Measurements from ENCODE around the gene CTSA.

The CTSA gene

DNA sequence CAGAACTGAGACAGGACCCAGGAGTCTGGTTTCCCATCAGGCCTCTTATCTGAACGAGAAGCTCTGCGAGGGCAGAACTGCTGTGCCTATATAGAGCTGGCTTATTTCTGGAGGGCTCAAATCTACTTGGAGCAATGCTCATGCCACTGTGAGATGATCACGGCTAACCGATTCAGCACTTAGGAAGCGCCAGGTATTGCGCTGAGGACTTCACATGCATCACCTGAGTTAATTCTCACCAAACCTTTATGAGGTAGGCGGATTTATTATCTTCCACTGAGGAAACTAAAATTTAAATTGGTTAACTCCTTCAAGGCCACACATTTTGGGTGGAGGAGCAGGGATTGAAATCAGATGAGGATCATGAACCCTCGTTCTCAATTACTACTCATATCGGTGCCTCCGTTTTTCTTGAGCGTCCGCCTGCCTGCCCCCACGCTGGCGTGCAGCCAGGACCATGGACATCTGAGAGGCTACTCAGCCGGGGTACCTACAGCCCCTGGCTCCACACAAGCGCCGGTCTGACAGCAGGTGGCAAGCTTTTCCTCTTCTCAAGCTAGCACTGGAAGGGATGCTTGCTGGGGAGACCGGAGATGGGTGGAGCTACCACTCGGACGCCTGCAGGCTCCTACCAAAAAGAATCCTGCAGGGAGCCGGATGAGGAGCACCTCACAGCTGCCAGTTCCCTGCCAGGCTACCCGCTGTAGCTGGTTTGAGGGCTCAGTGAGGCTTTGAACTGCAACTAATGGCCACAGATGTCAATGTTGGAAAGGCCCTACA is 42.3 kb downstream of the CTSA start:
- DNase-seq (ENCODE audit: low read depth, low spot score): no peak
- H3K27ac ChIP-seq: peak overlapping the region; percentile 97

DNA sequence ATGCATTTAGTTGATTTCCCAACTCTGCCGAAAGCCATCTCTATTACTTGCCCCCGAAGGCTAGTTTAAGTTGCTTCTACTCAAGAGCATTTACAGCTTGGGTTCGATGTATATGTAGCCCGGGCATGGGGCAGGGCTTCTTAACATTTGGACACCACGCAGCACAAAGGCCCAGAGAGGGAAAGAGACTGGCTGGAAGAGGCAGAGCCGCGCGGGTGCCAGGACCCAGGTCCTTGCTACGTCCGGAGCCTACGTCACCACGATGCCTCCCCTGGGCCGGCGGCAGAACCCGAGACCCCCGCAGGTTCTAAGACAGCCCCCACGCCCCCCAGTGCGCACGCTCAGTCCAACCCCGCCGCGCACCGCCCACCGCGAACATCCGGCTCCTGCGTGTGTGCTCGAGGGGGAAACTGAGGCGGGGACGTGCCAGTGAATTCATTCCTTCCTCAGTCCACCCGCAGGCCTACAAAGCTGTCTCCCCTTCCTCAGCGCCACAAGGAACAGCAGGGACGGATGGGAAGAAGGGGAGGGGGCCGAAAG is 43.0 kb downstream of the CTSA start:
- DNase-seq (ENCODE audit: low read depth, low spot score): no peak
- peak overlapping the region; percentile 97 for H3K27ac ChIP-seq

DNA sequence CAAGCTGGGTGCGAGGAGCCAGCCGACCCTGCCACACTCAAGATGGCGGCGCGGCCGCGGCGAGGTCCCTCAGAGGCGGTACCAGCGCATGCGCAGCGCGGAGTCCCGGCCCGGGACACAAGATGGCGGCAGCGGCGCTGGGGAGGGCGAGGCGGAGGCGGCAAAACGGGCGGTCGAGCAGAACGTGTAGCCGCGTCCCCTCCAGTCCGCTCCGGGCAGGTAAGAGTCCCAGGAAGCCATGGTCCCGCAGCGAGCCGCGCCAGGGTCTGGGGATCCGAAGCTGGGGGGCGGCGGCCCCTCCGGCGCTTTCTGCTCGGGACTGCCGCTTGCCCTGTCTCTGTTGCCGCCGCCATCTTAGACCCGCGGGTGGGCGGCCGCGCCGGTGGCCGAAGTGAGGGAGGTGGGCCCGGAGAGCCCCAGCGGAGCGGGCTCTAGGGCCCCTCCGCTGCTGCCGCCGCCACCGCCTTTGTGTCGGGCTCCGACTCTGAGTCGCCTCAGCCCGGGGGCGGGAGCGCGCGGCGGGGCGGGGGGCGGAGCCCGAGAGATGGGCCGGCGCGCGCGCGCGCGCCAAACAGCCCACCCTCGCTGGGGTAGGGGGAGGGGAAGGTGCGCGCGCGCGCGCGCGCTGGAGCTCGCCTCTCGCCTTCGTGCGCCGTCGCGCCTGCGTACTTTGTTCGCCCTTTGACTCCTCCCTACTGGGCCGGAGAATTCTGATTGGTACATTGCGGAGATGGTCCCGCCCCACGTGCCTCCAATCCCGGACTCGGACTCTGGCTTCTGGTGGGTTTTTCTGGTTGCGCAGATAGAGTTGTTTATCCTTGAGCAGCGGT is 43.7 kb downstream of the CTSA start, which contains the start of gene PCIF1:
PCIF1 (plus strand) TSS at position 98 of the 830 bp plus-strand sequence. CDS start 4,317 bp downstream, outside the sequence.
- H3K27ac ChIP-seq: peak within 1 kb of the TSS; percentile 97
- DNase-seq (ENCODE audit: low read depth, low spot score): peak; percentile 62

DNA sequence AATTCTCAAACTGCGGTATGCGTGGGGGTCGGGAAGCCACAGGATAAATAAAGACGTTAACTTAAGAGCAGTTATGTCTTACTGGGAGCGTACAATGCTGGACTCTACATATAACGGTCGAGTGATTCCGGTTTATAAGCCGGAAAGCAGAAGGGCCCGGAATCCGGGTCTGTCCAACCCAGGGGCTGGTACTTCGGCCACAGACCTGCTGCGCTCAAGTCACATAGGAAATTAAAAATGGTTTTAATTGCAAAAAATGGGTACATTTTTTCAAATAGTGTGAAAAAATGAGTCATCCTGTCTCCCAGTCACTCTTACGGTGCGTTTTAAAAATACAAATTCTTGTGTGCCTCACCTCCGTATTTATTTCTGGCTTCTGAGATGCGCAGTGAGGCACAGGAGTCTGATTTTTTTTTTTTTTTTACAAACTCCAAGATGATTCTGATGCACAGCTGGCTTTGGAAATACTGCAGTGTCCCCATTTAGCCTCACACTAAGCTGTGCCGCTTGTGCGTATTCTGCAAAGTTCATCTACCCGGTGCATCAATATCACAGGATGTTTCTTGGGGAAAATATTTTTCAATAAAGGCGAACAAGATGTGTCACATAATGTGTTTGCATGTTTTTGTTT is 44.4 kb downstream of the CTSA start:
- DNase-seq (ENCODE audit: low read depth, low spot score): no peak
- H3K27ac ChIP-seq: peak overlapping the region; percentile 97

DNA sequence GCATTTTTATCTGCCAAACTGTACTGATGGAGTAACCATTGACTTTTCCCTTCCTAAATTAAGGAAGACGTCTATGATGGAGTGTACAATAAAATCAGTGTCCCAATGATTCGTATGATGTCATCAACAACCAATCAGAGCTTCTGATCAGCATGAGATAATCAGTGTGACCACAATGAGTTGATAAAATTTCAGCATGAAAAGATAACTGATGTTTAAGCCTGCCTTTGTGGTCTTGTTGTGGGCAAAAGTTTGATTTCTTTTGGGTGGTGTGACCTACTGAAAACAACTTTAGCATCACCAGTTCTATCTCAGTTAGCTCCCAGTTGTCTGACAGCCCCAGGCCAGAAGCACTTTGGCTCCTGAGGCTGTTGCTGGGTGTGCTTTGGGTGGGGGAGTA is 46.6 kb downstream of the CTSA start:
- H3K27ac ChIP-seq: no peak overlapping the region
- no peak for DNase-seq (ENCODE audit: low read depth, low spot score)

DNA sequence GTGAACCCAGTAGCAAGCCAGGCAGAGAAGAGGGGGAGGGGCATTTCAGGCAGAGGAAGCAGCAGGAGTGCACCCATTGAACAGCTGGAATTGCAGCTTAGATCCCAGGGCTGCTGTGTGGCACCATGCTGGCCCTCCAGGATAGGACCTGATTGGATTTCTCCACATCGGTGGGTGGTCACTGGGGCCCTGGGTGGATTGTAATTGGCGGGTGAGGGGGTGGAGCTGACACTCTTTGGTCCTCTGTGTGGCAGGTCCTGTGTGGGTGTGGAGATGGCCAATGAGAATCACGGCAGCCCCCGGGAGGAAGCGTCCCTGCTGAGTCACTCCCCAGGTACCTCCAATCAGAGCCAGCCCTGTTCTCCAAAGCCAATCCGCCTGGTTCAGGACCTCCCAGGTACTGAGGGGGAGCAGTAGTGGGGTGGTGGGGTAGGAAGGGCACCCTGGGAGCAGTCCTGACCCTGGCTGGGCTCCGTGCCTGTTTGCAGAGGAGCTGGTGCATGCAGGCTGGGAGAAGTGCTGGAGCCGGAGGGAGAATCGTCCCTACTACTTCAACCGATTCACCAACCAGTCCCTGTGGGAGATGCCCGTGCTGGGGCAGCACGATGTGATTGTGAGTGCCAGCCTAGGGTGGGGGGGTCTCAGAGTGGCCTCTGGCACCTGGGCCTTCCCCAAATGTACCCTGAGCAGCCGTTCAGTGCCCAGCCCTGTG is 47.7 kb downstream of the CTSA start:
- no peak overlapping the region for H3K27ac ChIP-seq
- DNase-seq (ENCODE audit: low read depth, low spot score): no peak

DNA sequence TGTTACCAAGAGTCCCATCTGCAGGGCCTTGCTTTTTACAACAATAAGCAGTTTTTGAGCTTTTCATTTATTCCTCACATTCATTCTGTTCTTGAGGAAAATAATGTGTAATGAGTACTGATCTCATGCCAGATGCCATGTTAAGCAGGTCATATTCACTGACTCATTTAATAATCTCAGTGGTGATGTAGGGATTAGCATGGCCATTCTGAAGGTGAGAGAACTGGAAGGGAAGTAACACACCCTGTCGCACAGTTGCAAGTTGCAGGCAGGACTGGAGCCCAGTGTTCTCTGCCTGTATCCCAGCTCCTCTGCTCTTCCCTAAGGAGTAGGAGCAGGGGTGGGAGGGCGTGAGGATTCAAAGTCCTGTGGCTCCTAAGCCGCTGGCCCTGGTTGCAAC is 48.9 kb downstream of the CTSA start:
- no peak for DNase-seq (ENCODE audit: low read depth, low spot score)
- H3K27ac ChIP-seq: no peak overlapping the region

DNA sequence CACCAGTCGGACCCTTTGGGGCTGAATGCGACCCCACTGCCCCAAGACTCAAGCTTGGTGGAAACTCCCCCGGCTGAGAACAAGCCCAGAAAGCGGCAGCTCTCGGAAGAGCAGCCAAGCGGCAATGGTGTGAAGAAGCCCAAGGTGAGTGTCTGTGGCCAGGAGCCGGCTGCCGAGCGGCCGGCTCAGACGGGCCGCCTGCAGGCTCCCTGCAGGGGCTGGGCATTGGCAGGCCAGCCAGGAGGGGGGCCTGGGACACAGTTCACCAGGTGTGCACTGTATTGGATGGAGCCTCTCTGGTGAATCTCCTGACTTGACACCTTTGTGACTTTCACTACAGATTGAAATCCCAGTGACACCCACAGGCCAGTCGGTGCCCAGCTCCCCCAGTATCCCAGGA is 49.3 kb downstream of the CTSA start:
- no peak for DNase-seq (ENCODE audit: low read depth, low spot score)
- H3K27ac ChIP-seq: no peak overlapping the region

DNA sequence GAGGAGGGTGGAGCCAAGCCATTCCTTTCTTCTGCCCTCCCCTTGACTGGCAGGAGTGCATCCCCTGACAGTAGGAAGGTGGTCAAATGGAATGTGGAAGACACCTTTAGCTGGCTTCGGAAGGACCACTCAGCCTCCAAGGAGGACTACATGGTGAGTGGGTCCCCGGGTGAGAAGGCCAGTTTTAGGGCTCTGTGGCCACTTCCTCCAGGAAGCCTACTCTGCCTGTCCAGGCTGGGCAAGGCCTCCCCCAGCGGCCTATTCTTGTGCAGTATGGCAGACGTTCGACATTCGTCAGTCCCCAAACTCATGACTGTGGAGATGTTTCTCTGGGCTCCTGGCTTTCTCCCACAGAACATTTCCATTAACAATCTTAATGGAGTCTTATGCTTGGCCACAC is 52.5 kb downstream of the CTSA start:
- no peak for DNase-seq (ENCODE audit: low read depth, low spot score)
- H3K27ac ChIP-seq: peak overlapping the region; percentile 40

DNA sequence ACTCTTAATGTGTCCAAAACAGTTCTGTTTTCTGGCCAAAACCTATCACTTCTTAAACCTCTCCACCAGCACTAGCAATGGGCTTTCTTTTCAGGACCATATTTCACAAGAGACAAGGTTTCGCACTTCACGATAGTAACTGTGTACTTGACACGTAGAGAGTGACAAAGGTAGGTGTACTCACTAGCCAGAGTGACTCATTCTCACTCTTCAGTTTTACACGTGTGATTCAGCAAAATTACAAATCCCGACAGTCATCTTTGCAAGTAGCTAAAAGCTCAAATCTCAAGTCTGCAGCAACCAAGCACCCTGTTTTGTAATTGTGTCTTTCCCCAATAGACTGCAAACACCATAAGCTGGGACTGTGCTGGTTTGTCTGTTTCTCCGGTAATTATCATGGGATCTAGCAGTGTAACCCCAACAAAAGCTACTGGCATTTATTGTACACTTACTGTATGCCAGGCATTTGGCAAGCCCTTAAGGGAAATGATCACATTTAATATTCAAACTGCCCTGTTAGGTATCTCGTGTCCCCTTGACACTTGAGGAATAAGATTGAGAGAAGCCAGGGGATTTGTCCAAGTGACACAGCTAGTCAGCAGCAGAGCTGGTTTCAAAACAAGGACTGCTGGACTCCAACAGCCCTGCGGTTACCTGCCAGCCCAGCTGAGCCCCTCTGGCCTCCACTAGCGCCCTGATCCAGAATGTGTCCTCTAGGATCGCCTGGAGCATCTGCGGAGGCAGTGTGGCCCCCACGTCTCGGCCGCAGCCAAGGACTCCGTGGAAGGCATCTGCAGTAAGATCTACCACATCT is 53.2 kb downstream of the CTSA start:
- peak overlapping the region; percentile 40 for H3K27ac ChIP-seq
- peak; percentile 73 for DNase-seq (ENCODE audit: low read depth, low spot score)

DNA sequence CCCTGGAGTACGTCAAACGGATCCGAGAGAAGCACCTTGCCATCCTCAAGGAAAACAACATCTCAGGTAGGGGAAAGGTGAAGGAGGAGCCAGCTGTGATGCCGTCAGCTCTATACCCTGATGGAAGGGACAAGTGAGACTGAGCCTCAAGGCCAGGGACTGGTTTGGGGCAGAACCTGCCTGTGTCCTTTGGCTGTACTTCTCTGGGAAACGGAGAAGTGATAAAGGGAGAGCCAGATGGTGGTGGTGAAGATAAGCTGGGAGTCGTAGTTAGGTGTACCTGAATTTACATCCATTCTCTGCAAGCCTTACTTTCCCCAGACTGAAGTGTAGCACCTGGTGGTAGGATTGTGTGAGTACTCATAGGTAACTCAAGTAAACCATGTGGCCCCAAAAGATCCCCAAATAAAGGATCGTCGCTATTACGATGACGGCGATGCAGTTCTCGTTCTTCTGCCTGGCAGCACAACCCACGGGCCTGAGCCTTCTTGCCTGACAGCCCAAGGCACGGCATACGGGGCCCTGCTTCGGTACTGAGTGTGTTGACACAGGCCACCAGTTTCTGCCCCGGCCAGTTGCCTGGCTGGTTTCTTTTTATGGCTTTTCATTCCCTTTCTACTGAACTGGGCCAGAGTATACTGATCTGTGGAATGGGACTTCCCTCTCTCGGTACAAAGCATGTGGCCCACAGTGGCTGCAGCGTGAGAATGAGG is 54.0 kb downstream of the CTSA start:
- no peak for DNase-seq (ENCODE audit: low read depth, low spot score)
- peak overlapping the region; percentile 40 for H3K27ac ChIP-seq

DNA sequence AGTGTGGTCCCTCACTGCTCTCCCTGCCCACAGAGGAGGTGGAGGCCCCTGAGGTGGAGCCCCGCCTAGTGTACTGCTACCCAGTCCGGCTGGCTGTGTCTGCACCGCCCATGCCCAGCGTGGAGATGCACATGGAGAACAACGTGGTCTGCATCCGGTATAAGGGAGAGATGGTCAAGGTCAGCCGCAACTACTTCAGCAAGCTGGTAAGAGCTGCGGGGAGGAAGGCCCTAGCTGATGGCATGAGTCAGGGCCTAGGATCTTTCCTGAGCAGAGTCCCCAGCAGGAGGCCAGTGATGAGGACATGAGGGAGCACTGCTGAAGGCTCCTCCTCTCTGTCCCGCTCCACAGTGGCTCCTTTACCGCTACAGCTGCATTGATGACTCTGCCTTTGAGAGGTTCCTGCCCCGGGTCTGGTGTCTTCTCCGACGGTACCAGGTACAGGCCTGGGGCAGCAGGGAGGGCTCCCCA is 54.6 kb downstream of the CTSA start:
- no peak overlapping the region for H3K27ac ChIP-seq
- DNase-seq (ENCODE audit: low read depth, low spot score): no peak

DNA sequence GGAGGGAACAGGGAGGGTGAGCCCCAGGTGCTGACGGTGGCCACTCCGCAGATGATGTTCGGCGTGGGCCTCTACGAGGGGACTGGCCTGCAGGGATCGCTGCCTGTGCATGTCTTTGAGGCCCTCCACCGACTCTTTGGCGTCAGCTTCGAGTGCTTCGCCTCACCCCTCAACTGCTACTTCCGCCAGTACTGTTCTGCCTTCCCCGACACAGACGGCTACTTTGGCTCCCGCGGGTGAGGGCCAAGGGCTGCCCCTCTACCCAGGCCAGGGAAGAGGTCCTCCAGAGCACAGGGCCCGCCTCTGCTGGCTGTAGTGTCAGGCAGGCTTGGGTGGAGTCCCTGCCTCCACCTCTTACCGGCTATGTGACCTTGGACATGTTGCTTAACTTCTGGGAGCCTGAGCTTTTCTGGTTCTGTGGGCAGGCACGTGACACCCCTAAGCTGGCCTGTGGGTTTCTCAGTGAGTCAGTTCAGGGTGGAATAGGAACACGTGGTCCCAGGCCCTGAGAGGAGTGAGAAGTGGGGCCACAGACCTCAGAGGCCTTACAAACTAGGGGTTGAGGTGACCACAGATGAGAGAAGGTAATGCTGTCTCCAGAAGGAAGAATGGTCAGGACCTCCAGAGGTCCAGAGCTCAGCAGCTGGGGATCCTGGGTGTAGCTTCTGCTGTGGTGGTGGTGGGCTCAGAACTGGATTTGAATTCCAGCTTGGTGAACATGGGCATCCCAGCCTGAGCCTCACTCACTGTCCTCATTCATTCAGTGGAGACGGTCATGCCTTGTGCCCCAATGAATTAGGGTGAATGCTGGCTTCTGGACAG is 55.2 kb downstream of the CTSA start:
- no peak overlapping the region for H3K27ac ChIP-seq
- DNase-seq (ENCODE audit: low read depth, low spot score): no peak

DNA sequence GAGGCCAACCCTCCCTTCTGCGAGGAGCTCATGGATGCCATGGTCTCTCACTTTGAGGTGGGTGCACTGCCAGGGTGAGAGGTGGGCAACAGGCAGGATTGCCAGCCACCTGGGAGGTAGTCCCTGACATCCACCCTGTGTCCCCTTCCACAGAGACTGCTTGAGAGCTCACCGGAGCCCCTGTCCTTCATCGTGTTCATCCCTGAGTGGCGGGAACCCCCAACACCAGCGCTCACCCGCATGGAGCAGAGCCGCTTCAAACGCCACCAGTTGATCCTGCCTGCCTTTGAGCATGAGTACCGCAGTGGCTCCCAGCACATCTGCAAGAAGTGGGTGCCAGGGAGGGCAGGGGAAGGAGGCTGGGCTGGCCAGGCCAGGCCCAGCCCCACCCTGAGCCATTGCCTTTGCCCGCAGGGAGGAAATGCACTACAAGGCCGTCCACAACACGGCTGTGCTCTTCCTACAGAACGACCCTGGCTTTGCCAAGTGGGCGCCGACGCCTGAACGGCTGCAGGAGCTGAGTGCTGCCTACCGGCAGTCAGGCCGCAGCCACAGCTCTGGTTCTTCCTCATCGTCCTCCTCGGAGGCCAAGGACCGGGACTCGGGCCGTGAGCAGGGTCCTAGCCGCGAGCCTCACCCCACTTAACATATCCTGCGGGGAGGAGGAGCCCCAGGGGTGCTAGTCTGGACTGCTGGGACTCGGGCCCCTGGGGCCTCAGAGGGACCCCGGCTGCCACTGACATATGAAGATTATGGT is 56.2 kb downstream of the CTSA start:
- H3K27ac ChIP-seq: no peak overlapping the region
- no peak for DNase-seq (ENCODE audit: low read depth, low spot score)

DNA sequence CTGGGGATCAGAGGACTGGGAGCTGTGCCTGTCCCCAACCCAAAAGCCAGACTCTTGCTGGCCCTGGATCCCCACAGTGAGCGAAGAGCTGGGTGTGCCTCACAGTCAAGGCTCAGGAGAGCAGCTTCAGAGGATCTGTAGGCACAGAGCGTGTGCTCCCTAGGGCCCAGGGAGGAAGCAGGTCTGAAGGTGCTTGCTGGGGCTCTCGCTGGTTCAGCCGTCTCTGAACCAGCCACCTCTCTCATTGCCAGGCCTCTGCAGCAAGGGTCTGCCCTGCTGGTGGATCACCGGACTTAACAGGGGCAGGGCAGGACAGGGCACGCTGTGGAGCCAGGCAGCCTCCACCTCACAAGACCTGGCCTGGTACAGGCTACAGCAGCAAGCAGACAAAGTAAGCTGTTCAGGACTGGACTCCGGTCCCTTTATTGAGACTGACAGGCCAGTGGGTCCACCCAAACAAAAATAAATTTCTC is 57.2 kb downstream of the CTSA start:
- no peak overlapping the region for H3K27ac ChIP-seq
- no peak for DNase-seq (ENCODE audit: low read depth, low spot score)

Measured in epithelial cell of prostate (primary cell).